GM12878 (cell line): Measurements from ENCODE around the gene AMT. TPM values are rescaled to one million over a fixed set of nuclear protein-coding genes. Genes with fewer than 3 reads are reported as not detected.

Experiments used
- ATAC-seq: fragments of 200-7000 bp; cut with Tn5 transposase; 3 replicates; pipeline ENCODE4 v1.9.1; 2020; ENCODE audit warnings: mild to moderate bottlenecking, moderate library complexity
- BruUV-seq: library from RNA; stranded (reverse); fragments of 400-500 nt; replicated peaks from 2 replicates; lab custom pipeline; 2021; lab: Mats Ljungman, UMichigan
- CTCF ChIA-PET: fragments of 300-600 bp; sonication (Branson Sonifier 250); formaldehyde crosslinking; extraction: SDS; loops from one replicate; lab custom pipeline; 2021; ENCODE audit warnings: inconsistent platforms; lab: Yijun Ruan, JAX
- POLR2A ChIA-PET: fragments of 350-600 bp; formaldehyde crosslinking; extraction: SDS; loops from one replicate; lab custom pipeline; 2021; ENCODE audit warnings: inconsistent platforms; lab: Charles Lee
- RAD21 ChIA-PET: fragments of 300-600 bp; sonication (Branson Sonifier 250); formaldehyde crosslinking; loops from one replicate; lab custom pipeline; 2023; ENCODE audit warnings: antibody characterized with exemption; ENCODE audit not compliant: unreplicated experiment; lab: Charles Lee
- SMC1A ChIA-PET: fragments of 300-600 bp; sonication (Branson Sonifier 250); formaldehyde crosslinking; loops from one replicate; lab custom pipeline; 2023; ENCODE audit not compliant: unreplicated experiment, uncharacterized antibody; lab: Charles Lee
- DNase-seq: peaks from one replicate; pipeline ENCODE4 v3.0.0-alpha.2; 2011; ENCODE audit warnings: low read depth, low spot score
- FAIRE-seq: peaks from 3 replicates; lab custom pipeline; 2011; peaks lifted over from hg19 to GRCh38; lab: Jason Lieb, UNC
- H2AFZ ChIP-seq: 2 replicates; pipeline ENCODE4 v1.6.0; 2011; ENCODE audit warnings: low read depth, low read length, control low read depth; ENCODE audit not compliant: control insufficient read depth
- H3K27ac ChIP-seq: 2 replicates; pipeline ENCODE4 v1.5.1; 2011; ENCODE audit warnings: control low read depth; ENCODE audit not compliant: control insufficient read depth, insufficient read depth
- H3K27me3 ChIP-seq, 2 experiments: replicated peaks in 1 of 2; 2 replicates each; pipeline versions ENCODE4 v1.6.0 to v1.6.1; 2011; ENCODE audit warnings: low read length in 1 of 2; ENCODE audit not compliant: control insufficient read depth in 2 of 2, insufficient read depth in 2 of 2
- H3K36me3 ChIP-seq, 2 experiments: 2 replicates each; pipeline ENCODE4 v1.5.1; 2011; ENCODE audit warnings: low read length in 1 of 2; ENCODE audit not compliant: control insufficient read depth in 2 of 2, insufficient read depth in 2 of 2
- H3K4me1 ChIP-seq: 2 replicates; pipeline ENCODE4 v1.6.1; 2011; ENCODE audit warnings: mild to moderate bottlenecking, low read length, moderate library complexity, mixed read lengths; ENCODE audit not compliant: control insufficient read depth, insufficient read depth
- H3K4me2 ChIP-seq: 2 replicates; pipeline ENCODE4 v1.6.0; 2011; ENCODE audit warnings: control low read depth; ENCODE audit not compliant: control insufficient read depth, insufficient read depth
- H3K4me3 ChIP-seq: fragments of 200-600 bp; sonication (generic); 2 replicates; pipeline ENCODE4 v1.5.1; 2016
- H3K79me2 ChIP-seq: 2 replicates; pipeline ENCODE4 v1.6.0; 2011; ENCODE audit warnings: low read length; ENCODE audit not compliant: control insufficient read depth, insufficient read depth
- H3K9ac ChIP-seq: 2 replicates; pipeline ENCODE4 v1.8.0; 2011; ENCODE audit warnings: low read length, control low read depth, mixed read lengths; ENCODE audit not compliant: control insufficient read depth, insufficient read depth
- H3K9me3 ChIP-seq: replicated peaks from 3 replicates; pipeline ENCODE4 v1.5.1; 2011; ENCODE audit warnings: mild to moderate bottlenecking, low read length; ENCODE audit not compliant: control insufficient read depth, insufficient read depth
- H4K20me1 ChIP-seq: 2 replicates; pipeline ENCODE4 v1.6.0; 2011; ENCODE audit not compliant: control insufficient read depth, insufficient read depth
- BCL11A ChIP-seq: IDR thresholded peaks from 2 replicates; pipeline ENCODE4 v1.6.1; 2011; ENCODE audit warnings: low read depth, low read length
- BCL3 ChIP-seq: IDR thresholded peaks from 2 replicates; pipeline ENCODE4 v1.6.1; 2011; ENCODE audit warnings: borderline replicate concordance, low read depth, mild to moderate bottlenecking, moderate library complexity, low read length; ENCODE audit not compliant: insufficient read depth, poor library complexity, severe bottlenecking
- CBFB ChIP-seq: IDR thresholded peaks from 2 replicates; pipeline ENCODE4 v1.6.1; 2016; ENCODE audit warnings: antibody characterized with exemption, low read depth
- ESRRA ChIP-seq: IDR thresholded peaks from 2 replicates; pipeline ENCODE4 v1.6.1; 2012; ENCODE audit warnings: mild to moderate bottlenecking, low read length, improper control_type of control experiment
- IKZF1 ChIP-seq: fragments of 450-650 bp; conservative IDR thresholded peaks from 2 replicates; pipeline ENCODE4 v1.6.1; 2017; ENCODE audit warnings: antibody characterized with exemption, mild to moderate bottlenecking
- IKZF2 ChIP-seq, 2 experiments: fragments of 450-650 bp; IDR thresholded peaks; 2 replicates each; pipeline ENCODE4 v1.6.1; 2017; ENCODE audit warnings: mild to moderate bottlenecking in 2 of 2, moderate library complexity in 2 of 2
- MEF2A ChIP-seq: IDR thresholded peaks from 2 replicates; pipeline ENCODE4 v1.6.1; 2011; ENCODE audit warnings: low read depth, mild to moderate bottlenecking, low read length, moderate library complexity; ENCODE audit not compliant: insufficient read depth
- MXI1 ChIP-seq: fragments of 150-350 bp; IDR thresholded peaks from 2 replicates; pipeline ENCODE4 v1.6.1; 2011; ENCODE audit warnings: low read depth, mild to moderate bottlenecking, inconsistent platforms, low read length, improper control_type of control experiment
- NBN ChIP-seq: fragments of 450-650 bp; IDR thresholded peaks from 2 replicates; pipeline ENCODE4 v1.6.1; 2016
- NFYA ChIP-seq: IDR thresholded peaks from 2 replicates; pipeline ENCODE4 v1.6.1; 2011; ENCODE audit warnings: low read depth, mild to moderate bottlenecking, low read length, improper control_type of control experiment, borderline replicate concordance
- NR2F1 ChIP-seq: fragments of 450-650 bp; conservative IDR thresholded peaks from 2 replicates; pipeline ENCODE4 v1.6.1; 2017; ENCODE audit warnings: mild to moderate bottlenecking
- PAX5 ChIP-seq: IDR thresholded peaks from 2 replicates; pipeline ENCODE4 v1.6.1; 2011; ENCODE audit warnings: low read depth, low read length, borderline replicate concordance
- TCF12 ChIP-seq: IDR thresholded peaks from 2 replicates; pipeline ENCODE4 v1.6.1; 2011; ENCODE audit warnings: low read depth, mild to moderate bottlenecking, low read length
- ZNF217 ChIP-seq: fragments of 450-650 bp; IDR thresholded peaks from 2 replicates; pipeline ENCODE4 v1.6.1; 2017; ENCODE audit warnings: antibody characterized with exemption, mild to moderate bottlenecking
- ZNF592 ChIP-seq: fragments of 450-650 bp; IDR thresholded peaks from 2 replicates; pipeline ENCODE4 v1.6.1; 2017; ENCODE audit warnings: mild to moderate bottlenecking, moderate library complexity
- ZNF622 ChIP-seq: fragments of 450-650 bp; IDR thresholded peaks from 2 replicates; pipeline ENCODE4 v1.6.1; 2017; ENCODE audit warnings: mild to moderate bottlenecking, inconsistent platforms
- WGBS: methylation state at CpG from one replicate; pipeline ENCODE4 v1.1.6; 2016; ENCODE audit warnings: low lambda C conversion rate; ENCODE audit not compliant: insufficient replicate concordance, insufficient coverage; ENCODE audit errors: missing lambda C conversion rate; 5-methylcytosine and 5-hydroxymethylcytosine counted together
- in situ Hi-C: fragments of 300-500 bp; cut with MboI; formaldehyde crosslinking; loops from 9 replicates; pipeline ENCODE4 v1.14.3; 2018; ENCODE audit warnings: mixed read lengths
- intact Hi-C: fragments of 100-400 bp; cut with micrococcal nuclease; formaldehyde crosslinking; loops from one replicate; pipeline ENCODE4 v1.14.2; 2022; ENCODE audit not compliant: unreplicated experiment
- polyA plus RNA-seq, 11 experiments: library from polyadenylated mRNA; depleted of rRNA in 4 of 11; unstranded in 6 of 11; stranded (reverse) in 5 of 11; fragments of >200 nt; fragmentation: Nextera tagmentation in 4 of 11; fragmentation: Illumina TruSeq in 1 of 11; extraction: Ambion mirVana in 4 of 11; extraction: Trizol in 1 of 11; gene quantifications; 1 replicate in 1 of 11; 2 replicates in 10 of 11; pipeline versions ENCODE4 v1.2.1 to v1.2.3, GENCODE V29; 2011 to 2016; ENCODE audit warnings: inconsistent platforms in 2 of 11, missing spikeins in 2 of 11, low read depth in 1 of 11
- total RNA-seq, 4 experiments: library from RNA; depleted of rRNA in 3 of 4; stranded (reverse); fragments of >200 nt in 3 of 4; fragmentation: Illumina TruSeq in 1 of 4; extraction: Trizol in 1 of 4; gene quantifications; 2 replicates each; pipeline versions ENCODE4 v1.2.1 to v1.2.3, GENCODE V29; 2013 to 2021
- TF ChIP-seq, protein P1 (sequence below): fragments of 450-650 bp; IDR thresholded peaks from 2 replicates; pipeline ENCODE4 v1.6.1; 2016; ENCODE audit warnings: mild to moderate bottlenecking

Gene AMT
- total and polyA plus RNA-seq, 10 of the 15 experiments (the other 5 are each of a cell fraction or from before 2014, with no cell fraction given), result 0.45 to 7.2 (median 2.6) TPM

DNA sequence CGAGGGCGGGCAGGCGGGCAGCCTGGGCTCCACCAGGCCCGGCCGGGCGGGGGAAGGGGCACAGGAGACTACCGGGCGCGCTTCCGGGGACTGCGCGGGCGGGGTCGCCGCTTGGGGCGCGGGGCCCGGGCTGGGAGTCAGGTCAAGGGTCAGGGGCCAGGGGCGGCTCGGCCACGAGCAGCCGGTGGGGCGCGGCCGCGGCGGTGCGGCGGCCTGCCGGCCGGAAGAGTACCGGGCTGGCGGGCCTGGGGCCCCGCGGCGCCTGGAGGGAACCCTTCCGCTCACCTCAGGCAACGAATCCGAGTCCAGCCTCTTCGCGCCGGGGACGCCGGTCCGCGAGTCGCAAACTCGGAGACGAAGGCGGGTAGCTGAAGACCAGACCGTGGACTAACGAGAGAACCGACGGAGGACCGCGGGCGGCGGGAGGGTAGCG is 10.7 kb downstream of the AMT start:
- H4K20me1 ChIP-seq, result peaks cover 11% of the 10 kb centered on the region
- no peaks in the 10 kb centered on the region for H3K27me3 ChIP-seq
- WGBS, result 1% methylated on average over 34 of the region's 59 CpGs
- CTCF ChIA-PET, result interaction anchor here (2.3 to 2.9 kb wide), 2 partner anchors 37 to 72 kb away, joined by 13 to 18 read pairs; partner anchors contain the start of gene USP4
- SMC1A ChIA-PET, result interaction anchor here (1.0 to 3.5 kb wide), 6 partner anchors 8 to 72 kb away, joined by 3 to 17 read pairs (median 6); partner anchors contain the start of genes NICN1 and USP4
- 0 out of 4 replicates have a peak, but pooled peaks cover 0 to 6% of the 10 kb centered on the region in 2 experiments for H3K36me3 ChIP-seq
- peak overlapping the region; percentile 78; the same call in 1 of the 2 replicates for H3K4me2 ChIP-seq
- ATAC-seq, result peak; percentile 28
- intact Hi-C loops, result loop anchor here (10.0 kb wide), 1 partner anchor 317 kb away; the partner anchor contains the start of gene QRICH1
- no peak for FAIRE-seq
- in situ Hi-C loops, result no loop called here
- H3K9ac ChIP-seq, result peak overlapping the region; percentile 93
- POLR2A ChIA-PET, result interaction anchor here (0.6 to 6.6 kb wide), 14 partner anchors 16 to 355 kb away, joined by 3 to 40 read pairs (median 4); partner anchors contain the start of genes DAG1, GPX1, NICN1 and USP4
- no peak for DNase-seq
- no peaks in the 10 kb centered on the region; the same call in 2 of the 3 replicates for H3K9me3 ChIP-seq
- no TSS peak for BruUV-seq
- H3K79me2 ChIP-seq, result peaks cover 76% of the 10 kb centered on the region
- H3K4me1 ChIP-seq, result peaks cover 26% of the 10 kb centered on the region
- H3K4me3 ChIP-seq, result peak overlapping the region; percentile 93
- RAD21 ChIA-PET, result interaction anchor here (0.5 to 2.1 kb wide), 13 partner anchors 17 to 318 kb away, joined by 3 to 12 read pairs (median 4); partner anchors contain the start of genes KLHDC8B, NICN1, QRICH1 and USP4
- H2AFZ ChIP-seq, result peak overlapping the region; percentile 79
- peak overlapping the region; percentile 96 for H3K27ac ChIP-seq
- TF ChIP-seq ESRRA (no peak), MXI1 (no peak; the same call in 1 of the 2 replicates), BCL11A (0 out of 2 replicates have a peak, but pooled peaks have one; percentile 1), NFYA (no peak), IKZF2 (IDR thresholded peaks at IDR 0.05) (no peak), NR2F1 (peak; percentile 98), CBFB (no peak), ZNF592 (no peak), ZNF217 (no peak), BCL3 (no peak), ZNF622 (no peak), MEF2A (no peak), IKZF1 (0 out of 2 replicates have a peak, but pooled peaks have one; percentile 45), NBN (no peak), PAX5 (no peak), TCF12 (no peak)
- TF ChIP-seq, protein P1, sequence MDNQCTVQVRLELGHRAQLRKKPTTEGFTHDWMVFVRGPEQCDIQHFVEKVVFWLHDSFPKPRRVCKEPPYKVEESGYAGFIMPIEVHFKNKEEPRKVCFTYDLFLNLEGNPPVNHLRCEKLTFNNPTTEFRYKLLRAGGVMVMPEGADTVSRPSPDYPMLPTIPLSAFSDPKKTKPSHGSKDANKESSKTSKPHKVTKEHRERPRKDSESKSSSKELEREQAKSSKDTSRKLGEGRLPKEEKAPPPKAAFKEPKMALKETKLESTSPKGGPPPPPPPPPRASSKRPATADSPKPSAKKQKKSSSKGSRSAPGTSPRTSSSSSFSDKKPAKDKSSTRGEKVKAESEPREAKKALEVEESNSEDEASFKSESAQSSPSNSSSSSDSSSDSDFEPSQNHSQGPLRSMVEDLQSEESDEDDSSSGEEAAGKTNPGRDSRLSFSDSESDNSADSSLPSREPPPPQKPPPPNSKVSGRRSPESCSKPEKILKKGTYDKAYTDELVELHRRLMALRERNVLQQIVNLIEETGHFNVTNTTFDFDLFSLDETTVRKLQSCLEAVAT, result no peak
